Head of caudate nucleus (tissue), 42 donors: ENCODE measurements around the gene ZFYVE27.

Source experiments
- DNase-seq, 42 donors: peaks; one replicate each; pipeline versions ENCODE4 v3.0.0 to v3.0.0-alpha.2; 2020 to 2021; ENCODE audit warnings: mixed read lengths in 7 of 42
- intact Hi-C: fragments of 100-400 bp; cut with DNase I; formaldehyde crosslinking; loops from one replicate; pipeline ENCODE4 v1.15.0; 2022

ZFYVE27 gene

DNA sequence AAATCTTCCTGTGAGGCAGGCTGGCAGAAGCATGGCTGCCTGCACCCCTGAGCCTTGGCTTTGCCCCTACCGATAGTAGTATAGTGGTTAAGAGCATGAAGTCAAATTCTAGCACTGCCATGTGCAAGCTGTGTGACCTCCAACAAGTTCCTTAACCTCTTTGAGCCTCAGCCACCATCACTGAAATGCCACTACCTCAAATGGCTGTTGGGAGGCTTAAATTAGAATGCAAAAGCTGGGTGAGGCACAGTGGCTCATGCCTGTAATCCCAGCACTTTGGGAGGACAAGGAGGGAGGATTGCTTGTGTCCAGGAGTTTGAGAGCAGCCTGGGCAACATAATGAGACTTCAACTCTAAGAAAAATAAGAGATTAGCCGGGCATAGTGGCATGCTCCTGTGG, 26.5 kb downstream of the ZFYVE27 start:
- DNase-seq, result no peak
- intact Hi-C loops, result no loop called here

DNA sequence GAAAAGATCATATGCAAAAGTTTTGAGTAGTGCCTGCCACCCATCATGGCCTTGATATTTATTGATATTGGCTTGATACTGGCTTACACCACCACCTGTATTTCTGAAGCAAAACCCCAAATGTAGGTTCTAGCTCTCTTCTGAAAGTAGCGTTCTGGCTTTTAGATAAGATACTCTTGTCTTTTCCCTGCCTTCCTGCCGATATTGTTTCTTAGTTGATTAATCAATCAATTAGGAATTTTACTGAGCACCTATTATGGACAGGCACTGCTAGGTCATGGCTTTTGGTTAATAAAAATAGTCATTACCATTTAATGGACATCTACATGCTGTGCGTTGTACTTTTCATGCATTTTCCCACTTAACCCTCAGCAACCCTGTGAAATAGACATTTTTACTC, 27.0 kb downstream of the ZFYVE27 start:
- intact Hi-C loops, result no loop called here
- no peak for DNase-seq

DNA sequence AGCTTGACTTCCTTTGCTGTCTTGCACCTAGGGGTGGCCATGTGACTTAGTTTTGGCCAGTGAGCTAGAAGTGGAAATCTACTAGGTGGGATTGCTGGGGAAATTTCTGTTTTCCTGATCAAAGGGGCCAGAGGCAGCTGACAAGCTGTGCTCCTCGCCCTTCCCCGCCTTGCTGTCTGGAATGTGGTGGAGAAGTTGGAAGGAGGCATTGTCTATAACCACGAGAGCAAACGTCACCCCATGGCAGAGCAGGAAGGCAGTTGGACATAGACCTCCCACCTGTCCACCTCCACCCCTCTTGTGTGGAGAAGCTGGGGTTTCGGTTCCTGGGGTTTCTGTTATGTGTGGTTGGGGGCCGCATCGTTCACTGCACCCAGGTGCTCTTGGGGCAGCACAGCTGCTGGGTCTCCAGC, 27.6 kb downstream of the ZFYVE27 start:
- intact Hi-C loops, result no loop called here
- no peak for DNase-seq

DNA sequence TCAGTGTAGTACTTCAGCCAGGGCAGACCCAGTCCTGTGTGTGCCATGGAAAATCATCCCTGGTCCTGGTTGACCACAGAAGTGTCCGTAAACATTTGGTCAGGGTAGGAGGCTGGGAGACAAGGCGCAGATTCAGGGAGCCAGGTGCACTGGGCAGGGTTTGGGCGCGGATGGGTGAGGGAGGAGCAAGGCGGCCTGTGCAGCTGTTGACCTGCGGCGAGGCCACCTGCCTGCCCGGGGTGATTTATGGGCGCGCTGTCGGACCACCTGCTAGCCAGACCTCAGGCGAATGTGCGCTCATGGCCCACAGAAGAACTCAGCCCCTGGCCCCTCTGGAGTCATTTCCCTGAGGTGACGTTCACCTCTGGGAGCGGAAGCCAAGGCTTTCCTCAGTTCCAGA, 28.3 kb downstream of the ZFYVE27 start:
- DNase-seq, result no peak
- intact Hi-C loops, result no loop called here

DNA sequence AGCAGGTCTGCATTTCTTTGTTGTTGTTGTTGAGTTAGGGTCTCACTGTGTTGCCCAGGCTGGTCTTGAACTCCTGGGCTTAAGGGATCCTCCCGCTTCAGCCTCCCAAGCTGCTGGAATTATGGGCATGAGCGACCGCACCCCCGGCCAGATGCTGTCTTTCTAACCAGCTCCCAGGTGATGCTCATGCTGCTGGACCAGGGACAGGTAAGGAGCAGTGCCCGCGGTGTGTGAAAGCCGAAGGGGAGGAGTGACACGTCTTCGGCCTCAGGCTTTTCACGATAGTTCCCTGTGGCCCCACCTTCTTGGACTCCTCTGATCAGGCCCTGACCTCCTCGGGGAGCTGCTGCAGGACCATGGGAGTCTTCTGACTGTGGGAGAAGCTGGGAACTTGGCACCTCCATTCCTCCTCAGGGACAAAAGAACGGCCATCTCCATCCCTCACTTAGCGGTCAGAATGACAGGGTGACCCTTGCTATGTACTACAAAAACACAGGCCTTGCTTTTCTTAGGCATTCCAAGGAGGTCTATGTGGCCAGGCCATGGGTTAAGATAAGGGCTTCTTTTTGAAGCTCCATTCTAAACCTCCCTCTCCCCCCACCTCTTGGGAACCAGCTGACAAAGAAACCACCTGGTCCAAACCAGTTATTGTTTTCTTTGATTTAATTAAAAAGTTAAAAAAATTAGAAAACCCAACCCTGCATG, 29.3 kb downstream of the ZFYVE27 start:
- no peak for DNase-seq
- intact Hi-C loops, result no loop called here

DNA sequence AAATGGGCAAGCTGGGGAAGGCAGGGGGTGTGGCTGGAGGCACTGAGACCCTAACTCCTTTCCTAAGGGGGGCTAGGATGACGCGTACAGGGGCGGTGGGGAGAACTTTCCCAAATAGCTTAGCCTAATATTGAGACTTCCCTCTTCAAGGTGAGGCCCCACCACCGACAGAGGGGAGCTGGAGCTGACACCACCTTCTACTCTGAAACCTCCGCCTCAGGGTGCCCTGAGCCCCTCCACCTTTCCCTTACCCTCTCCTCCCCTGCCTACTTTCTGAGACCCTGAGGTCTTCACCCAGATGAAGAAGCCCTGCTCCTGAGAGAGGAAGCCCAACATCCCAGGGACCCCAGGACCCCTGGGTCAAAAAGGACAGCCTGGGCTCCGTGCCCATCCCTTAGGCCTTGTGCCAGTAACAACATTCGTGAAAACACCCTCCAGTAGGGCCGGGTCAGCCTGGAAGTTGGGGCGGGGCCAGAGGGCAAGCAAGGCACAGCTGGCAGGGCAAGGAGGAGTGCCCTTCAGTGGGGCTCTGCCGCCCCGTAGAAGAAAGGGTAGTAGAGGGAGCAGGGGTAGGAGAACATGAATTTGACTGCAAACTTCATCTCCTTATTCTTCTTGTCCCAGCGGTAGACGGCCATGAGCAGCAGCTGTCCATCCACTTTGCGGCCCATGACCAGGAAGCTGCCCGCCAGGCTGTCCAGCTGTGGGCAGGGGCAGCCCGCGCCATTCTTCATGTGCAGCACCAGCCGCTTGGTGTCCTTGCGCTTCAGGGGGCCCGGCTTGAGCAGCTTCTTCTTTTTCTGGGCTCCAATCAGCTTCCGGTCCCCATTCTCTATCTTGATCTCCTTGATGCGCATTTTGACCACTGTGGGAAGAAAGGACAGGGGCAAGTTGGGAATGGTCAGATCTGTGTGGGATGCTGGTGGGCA, 30.3 kb downstream of the ZFYVE27 start:
- intact Hi-C loops, result no loop called here
- DNase-seq, result no peak

DNA sequence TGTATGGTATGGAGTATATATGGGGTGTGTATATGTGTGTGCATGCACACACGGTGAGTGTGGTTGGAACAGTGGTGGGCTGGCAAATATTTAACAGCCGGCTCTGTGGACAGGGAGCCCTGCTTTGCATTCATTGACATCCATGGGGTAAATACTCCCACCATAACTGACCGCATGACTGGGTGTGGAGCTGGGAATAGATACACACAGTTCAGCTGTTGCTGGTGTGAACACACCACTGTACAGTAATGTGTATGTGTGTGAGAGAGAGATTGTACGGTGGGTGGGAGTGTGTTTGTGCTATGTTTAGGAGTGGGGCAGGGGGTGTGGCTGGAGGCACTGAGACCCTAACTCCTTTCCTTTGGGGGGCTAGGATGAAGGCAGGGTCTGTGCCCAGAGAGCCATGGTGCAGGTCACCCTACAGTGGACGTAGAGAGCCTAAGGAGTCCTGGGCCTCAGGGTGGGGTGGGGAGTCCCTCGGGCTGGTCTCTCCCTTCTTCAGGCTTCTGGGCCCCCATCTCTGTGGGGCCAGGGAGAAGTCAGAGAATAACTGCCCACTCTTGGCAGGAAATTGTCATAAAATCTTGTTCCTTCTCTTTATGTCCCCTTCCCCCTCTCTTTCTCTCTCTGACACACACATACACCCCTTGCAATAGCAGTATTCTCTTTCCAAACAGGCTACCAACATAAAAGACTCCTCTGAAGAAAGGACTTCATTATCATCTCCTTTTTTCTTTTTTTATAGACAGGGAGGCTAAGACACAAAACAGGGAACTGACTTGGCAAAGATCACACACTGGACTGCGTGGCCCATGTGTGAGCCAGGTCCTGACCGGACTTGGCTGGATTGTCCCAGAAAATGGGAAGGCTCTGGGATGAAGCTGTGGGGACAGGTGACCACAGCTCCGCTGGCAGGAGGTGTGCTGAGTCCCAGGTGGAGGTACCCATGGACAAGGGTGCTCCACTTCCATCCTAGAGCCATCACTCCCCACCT, 31.7 kb downstream of the ZFYVE27 start:
- DNase-seq, result no peak
- intact Hi-C loops, result no loop called here

DNA sequence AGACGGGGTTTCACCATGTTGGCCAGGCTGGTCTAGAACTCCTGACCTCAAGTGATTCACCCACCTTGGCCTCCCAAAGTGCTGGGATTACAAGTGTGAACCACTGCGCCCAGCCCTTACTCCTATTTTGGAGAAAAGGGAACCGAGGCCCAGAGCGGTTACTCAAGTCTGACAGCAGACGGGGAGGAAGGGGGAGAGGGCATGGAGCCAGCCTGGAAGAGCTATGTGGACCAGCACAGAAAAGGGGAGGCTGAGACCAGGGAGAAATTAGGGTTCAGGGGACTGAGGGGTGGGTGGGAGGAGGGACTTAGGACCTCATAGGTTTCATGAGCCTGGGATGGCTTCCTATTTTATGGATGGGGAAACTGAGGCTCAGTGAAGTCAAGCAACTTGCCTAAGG, 33.3 kb downstream of the ZFYVE27 start:
- intact Hi-C loops, result no loop called here
- no peak for DNase-seq

DNA sequence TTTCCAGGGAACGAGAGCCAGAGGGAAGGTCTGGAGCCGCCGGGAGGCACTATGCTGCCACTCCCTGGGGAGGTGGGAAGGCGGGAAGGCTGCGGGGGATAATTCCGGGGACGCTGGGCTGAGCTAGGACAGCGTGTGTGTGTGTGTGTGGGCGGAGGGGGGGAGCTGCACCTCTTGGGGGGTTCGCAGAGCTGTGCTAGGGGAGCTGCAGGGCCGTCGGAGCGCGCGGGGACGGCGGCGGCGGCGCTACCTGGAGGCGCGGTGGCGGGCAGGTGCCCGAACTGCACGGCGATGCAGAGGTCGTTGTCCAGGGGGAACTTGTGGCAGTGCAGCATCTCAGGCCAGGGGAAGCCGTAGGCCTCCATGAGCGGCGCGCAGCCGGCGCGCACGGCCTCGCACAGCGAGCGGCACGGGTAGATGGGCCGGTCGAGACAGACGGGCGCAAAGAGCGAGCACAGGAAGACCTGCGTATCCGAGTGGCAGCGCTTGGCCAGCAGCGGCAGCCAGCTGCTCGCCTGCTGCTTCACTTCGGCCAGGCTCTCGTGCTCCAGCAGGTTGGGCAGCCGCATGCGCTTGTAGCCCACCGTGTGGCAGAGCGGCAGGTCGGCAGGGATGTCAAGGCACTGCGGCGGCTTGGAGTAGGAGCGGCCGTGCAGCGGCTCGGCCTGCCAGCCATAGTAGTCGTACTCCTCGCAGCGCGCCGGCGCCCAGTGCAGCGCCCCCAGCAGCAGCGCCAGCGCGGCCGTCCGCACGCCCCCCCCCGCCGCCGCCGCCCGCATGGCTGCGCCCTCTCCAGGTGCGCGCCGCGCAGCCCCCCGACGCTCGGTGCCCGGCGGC, 34.3 kb downstream of the ZFYVE27 start:
- peak in 13 of 42 donors; percentile 11 to 52 (median 30) for DNase-seq
- intact Hi-C loops, result no loop called here

DNA sequence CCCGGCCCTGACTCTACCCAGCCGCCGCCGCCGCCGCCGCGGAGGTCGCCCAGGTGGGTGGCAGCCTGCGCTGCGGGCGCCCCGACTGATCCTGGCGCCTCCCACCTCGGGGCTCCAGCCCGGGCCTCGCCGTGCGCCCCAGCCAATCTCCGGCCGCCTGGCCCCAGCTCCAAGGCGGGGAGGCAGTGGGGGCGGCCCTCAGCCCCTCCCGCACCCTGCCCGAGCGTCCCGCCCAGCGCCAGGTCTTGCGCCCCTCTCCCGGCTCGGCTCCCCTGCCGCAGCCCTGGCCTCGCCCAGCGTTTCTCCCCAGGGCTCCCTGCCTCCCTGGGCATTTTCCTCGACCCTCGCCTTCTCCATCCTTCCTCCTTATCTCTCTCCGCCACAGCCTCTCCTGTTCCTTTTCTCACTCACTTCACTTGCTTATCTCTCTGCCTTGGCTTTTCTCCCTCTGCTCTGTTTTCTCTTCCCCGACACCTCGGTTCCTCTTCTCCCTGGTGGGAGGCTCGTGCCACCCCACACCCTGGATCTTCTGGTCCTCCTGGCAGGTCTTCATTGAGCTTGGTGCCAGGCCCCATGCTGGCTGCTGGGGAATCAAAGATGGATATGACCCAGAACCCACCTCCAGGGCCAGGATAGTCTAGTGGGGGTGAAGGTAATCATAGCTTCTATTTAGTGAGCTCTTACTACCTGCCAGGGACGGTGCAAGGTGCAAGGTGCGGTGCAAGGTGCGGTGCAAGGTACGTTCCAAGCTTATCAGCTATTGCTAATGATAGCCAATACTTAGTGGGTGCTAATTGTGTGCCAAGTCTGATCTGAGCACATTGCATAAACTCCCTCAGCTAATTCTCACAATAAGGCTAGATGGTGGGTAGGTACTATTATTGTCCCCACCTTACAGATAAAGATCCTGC, 35.2 kb downstream of the ZFYVE27 start, which contains the start of gene SFRP5:
SFRP5 (minus strand) TSS at position 87 of the 911 bp plus-strand sequence. CDS start 166 bp downstream, outside the sequence.
- peak in 6 of 42 donors; percentile 20 to 41 (median 31) for DNase-seq
- intact Hi-C loops, result no loop called here

DNA sequence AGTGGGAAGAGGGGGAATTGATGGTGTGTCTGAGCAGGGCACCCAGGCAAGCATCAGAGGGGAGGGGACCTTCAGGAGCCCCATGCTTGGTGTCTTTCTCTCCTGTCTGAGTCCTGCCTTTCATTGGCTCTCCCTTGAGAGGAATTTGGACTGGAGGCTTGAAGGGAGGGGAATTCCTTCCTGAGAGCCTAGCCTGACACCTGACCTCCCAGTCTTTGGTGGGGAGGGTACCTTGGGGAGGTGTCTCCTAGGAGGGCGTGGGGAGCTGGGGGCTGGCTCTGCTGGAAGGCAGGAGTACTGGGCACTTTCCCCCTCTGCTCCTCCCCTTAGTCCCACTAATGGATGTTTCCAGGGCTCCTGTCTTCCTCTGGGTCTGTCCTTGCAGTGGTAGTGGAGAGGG, 36.2 kb downstream of the ZFYVE27 start:
- DNase-seq, result no peak
- intact Hi-C loops, result no loop called here

DNA sequence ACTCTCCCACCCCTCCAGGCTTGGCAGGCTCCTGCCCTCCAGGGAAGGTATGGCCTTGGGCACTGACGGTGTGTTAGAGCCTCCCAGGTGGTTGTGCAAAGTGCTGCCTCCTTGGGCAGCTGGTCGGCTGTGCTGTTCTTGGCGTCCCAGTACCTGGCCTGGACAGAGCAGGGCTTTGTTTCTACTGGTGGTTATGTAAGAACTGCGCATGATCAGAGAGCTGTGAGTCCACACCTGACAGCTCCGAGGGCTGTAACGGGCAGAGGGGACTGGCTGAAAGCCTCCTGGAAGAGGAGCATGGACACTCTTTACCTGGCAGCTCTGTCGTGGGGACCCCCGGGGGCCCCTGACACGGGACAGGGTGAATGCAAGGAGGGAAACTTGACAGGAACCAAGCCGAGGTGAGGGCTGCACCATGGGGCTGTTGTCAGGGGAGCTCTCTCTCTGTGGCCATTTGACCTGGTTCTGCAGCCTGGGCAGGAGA, 37.9 kb downstream of the ZFYVE27 start:
- no peak for DNase-seq
- intact Hi-C loops, result no loop called here

DNA sequence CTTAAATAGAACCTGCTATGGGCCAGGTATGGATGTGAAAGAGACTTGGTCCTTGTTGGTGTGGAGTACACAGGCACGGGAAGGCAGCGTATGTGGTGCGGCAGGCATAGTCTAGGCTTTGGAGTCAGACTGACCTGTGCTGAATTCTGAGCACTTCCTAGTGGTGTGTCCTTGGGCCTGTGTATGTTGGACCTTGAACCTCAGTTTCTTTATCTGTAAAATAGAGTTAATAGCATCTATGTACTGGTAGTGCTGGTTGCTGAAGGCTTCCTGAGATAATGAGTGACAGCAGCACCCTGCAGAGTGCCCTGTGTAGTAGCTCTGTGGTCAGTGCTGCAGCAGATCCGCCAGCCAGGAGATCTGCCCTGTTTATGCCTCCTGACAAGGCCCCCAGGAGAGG, 40.2 kb downstream of the ZFYVE27 start:
- intact Hi-C loops, result no loop called here
- no peak for DNase-seq

DNA sequence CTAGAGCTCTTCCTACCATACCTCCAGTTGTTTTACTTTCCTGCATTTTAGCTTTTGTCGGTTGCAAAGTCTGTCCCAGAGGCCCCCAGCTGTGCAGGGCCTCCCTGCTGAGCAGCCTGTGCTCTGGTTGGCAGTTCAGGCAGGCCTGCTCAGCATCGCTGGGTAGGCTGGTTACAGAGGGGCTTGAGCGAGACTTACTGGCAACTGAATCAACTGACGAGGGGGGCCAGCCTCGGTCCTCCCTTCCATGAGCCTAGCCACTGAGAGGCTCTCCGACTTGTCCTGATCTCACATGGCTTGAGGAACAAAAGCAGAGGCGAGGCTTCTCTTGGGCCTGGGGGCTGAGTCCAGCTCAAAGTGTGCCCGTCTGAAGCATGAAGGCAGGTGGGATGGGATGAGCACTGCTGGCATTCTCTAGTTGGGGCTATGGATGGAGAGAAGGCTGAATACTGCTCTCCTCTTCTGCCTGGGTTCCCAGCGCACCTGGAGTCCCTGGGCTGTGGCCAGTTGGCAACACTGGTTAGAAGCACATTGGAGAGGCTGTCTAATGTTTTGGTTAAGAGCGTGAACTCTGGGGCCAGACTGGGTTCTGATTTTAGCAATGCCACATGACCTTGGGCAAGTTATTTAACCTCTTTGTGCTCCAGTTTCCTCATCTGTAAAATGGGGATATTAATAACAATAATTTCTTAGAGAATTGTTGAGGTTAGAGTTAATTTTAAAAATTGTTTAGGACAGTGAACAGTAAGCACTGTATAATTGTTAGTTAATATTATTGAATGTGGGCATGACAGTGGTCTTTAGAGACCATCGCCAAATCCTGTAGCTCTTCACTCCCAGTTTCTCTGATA, 41.7 kb downstream of the ZFYVE27 start:
- intact Hi-C loops, result no loop called here
- no peak for DNase-seq

DNA sequence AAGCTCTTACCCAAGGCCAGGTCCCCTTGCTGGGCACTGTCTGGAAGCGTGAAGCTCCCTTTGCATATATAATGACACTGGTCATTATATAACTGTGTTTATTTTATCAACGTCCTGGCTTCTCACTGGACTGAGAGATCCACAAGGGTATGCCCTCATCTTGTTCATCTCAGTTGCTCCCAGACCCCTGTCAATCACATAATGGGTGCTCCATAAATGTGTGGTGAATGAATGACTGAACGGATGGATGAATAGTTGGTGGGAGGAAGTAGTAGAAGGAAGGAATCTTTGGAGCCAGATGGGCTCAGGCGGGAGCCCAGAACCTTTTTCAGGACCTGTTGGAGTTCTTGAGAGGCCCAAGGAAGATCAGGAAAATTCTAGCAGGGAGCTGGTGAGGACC, 42.6 kb downstream of the ZFYVE27 start:
- DNase-seq, result no peak
- intact Hi-C loops, result no loop called here

DNA sequence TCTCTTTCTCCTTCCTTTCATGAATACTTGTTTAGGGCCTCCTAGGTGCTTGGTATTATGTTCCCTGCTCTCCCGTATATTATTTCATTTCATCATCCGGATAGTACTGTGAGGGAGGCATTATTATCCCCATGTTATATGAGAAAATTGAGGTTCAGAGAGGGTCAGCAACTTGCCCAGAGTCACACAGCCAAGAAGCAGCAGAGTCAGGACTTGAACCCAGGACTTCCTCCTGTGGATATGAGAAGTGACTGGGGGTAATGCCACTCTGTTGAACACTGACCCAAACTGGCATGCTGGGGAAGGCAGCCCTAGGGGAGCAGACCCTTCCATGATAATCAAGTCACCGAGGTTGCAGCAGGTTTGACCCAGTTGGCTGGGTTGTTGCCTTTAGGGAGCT, 43.0 kb downstream of the ZFYVE27 start:
- intact Hi-C loops, result no loop called here
- DNase-seq, result no peak
